Osteocyte (in vitro differentiated cells): ENCODE data around the gene TMA7B. TPM values are rescaled to one million over a fixed set of nuclear protein-coding genes. Genes with fewer than 3 reads are reported as not detected.

Experiments
- DNase-seq: peaks from one replicate; pipeline ENCODE4 v3.0.0; 2021; ENCODE audit warnings: mixed read lengths; ENCODE audit not compliant: unreplicated experiment; ENCODE audit errors: extremely low spot score
- H3K27ac Mint-ChIP-seq: one replicate; pipeline ENCODE4 v1.8.0; 2021; ENCODE audit warnings: mild to moderate bottlenecking, mixed read lengths; ENCODE audit not compliant: unreplicated experiment
- H3K27me3 Mint-ChIP-seq: one replicate; pipeline ENCODE4 v1.8.0; 2021; ENCODE audit warnings: mixed read lengths; ENCODE audit not compliant: unreplicated experiment
- H3K36me3 Mint-ChIP-seq: one replicate; pipeline ENCODE4 v1.8.0; 2021; ENCODE audit warnings: mixed read lengths; ENCODE audit not compliant: unreplicated experiment
- H3K4me1 Mint-ChIP-seq: one replicate; pipeline ENCODE4 v1.8.0; 2021; ENCODE audit warnings: mixed read lengths; ENCODE audit not compliant: unreplicated experiment
- H3K4me3 Mint-ChIP-seq: one replicate; pipeline ENCODE4 v1.8.0; 2021; ENCODE audit warnings: mild to moderate bottlenecking, moderate library complexity, mixed read lengths; ENCODE audit not compliant: unreplicated experiment
- H3K9me3 Mint-ChIP-seq: one replicate; pipeline ENCODE4 v1.8.0; 2021; ENCODE audit warnings: mixed read lengths; ENCODE audit not compliant: unreplicated experiment
- total RNA-seq: library from RNA; stranded (reverse); gene quantifications from 2 replicates; pipeline ENCODE4 v1.2.1, GENCODE V29; 2021
- TF ChIP-seq, protein P1 (sequence below): fragments of 200-600 bp; sonication (generic); IDR thresholded peaks from 2 replicates; pipeline ENCODE4 v1.5.0; 2021; ENCODE audit warnings: antibody characterized with exemption, mild to moderate bottlenecking, moderate library complexity

Gene TMA7B
- total RNA-seq, 1 donor from 2014 or later: not detected

DNA sequence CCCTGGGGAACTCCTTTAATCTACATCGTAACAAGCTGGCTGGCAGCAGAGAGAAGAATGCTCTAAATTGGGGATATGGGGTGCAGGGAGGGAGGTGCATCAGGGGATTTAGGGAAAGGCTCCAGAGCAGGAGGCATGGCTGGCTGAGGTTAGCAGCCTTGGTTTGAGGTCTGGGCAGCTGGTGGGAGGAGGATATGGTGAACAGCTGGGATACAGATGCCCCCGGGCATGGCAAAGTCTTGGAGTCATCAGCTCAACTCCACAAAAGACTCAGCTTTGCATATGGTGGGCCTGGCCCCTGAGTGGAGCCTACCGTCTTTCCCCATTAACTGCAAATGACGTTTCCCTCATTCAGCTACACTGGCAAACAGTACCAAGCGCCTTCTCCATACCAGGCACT, 40.0 kb downstream of the TMA7B start:
- H3K4me3 Mint-ChIP-seq: no peak overlapping the region
- H3K27me3 Mint-ChIP-seq: peaks cover 25% of the 10 kb centered on the region
- H3K36me3 Mint-ChIP-seq: no peaks in the 10 kb centered on the region
- no peaks in the 10 kb centered on the region for H3K9me3 Mint-ChIP-seq
- DNase-seq: no peak
- TF ChIP-seq, protein P1, sequence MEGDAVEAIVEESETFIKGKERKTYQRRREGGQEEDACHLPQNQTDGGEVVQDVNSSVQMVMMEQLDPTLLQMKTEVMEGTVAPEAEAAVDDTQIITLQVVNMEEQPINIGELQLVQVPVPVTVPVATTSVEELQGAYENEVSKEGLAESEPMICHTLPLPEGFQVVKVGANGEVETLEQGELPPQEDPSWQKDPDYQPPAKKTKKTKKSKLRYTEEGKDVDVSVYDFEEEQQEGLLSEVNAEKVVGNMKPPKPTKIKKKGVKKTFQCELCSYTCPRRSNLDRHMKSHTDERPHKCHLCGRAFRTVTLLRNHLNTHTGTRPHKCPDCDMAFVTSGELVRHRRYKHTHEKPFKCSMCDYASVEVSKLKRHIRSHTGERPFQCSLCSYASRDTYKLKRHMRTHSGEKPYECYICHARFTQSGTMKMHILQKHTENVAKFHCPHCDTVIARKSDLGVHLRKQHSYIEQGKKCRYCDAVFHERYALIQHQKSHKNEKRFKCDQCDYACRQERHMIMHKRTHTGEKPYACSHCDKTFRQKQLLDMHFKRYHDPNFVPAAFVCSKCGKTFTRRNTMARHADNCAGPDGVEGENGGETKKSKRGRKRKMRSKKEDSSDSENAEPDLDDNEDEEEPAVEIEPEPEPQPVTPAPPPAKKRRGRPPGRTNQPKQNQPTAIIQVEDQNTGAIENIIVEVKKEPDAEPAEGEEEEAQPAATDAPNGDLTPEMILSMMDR: no peak
- no peak overlapping the region for H3K27ac Mint-ChIP-seq
- peaks cover 15% of the 10 kb centered on the region for H3K4me1 Mint-ChIP-seq

DNA sequence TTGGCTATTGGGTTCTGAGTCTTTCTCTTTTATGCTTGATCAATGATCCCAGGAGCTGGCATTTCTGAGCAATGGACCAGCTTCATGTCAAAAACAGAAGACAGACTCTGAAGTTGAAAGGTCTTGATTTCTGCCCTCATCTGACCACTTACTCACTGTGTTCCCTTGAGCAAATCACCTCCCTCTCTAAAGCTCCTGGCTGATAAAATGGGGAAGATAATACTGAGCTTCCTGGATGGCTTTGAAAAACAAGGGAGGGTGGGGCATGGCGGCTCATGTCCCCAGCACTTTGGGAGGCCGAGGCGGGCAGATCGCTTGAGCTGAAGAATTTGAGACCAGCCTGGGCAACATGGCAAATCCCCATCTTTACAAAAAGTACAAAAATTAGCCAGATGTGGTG, 40.9 kb downstream of the TMA7B start:
- Mint-ChIP-seq H3K4me1 (peaks cover 15% of the 10 kb centered on the region), H3K4me3 (no peak overlapping the region), H3K27me3 (peaks cover 27% of the 10 kb centered on the region), H3K27ac (no peak overlapping the region), H3K9me3 (no peaks in the 10 kb centered on the region), H3K36me3 (no peaks in the 10 kb centered on the region)
- TF ChIP-seq, protein P1: no peak
- DNase-seq: no peak

- H3K36me3 Mint-ChIP-seq: no peaks in the 10 kb centered on the region
- H3K27ac Mint-ChIP-seq: no peak overlapping the region
- no peak overlapping the region for H3K4me3 Mint-ChIP-seq
- H3K4me1 Mint-ChIP-seq: peaks cover 12% of the 10 kb centered on the region
- TF ChIP-seq, protein P1: no peak
- H3K9me3 Mint-ChIP-seq: no peaks in the 10 kb centered on the region
- peaks cover 35% of the 10 kb centered on the region for H3K27me3 Mint-ChIP-seq
- DNase-seq: no peak
Measured at GRCh38 chr22:40001800-40002577, 41.8 kb downstream of the TMA7B start.

- H3K27me3 Mint-ChIP-seq: peaks cover 36% of the 10 kb centered on the region
- no peak for DNase-seq
- H3K9me3 Mint-ChIP-seq: no peaks in the 10 kb centered on the region
- H3K36me3 Mint-ChIP-seq: no peaks in the 10 kb centered on the region
- no peak overlapping the region for H3K4me3 Mint-ChIP-seq
- TF ChIP-seq, protein P1: no peak
- peaks cover 4% of the 10 kb centered on the region for H3K4me1 Mint-ChIP-seq
- H3K27ac Mint-ChIP-seq: no peak overlapping the region
Measured at GRCh38 chr22:40002935-40003715, 42.9 kb downstream of the TMA7B start.

DNA sequence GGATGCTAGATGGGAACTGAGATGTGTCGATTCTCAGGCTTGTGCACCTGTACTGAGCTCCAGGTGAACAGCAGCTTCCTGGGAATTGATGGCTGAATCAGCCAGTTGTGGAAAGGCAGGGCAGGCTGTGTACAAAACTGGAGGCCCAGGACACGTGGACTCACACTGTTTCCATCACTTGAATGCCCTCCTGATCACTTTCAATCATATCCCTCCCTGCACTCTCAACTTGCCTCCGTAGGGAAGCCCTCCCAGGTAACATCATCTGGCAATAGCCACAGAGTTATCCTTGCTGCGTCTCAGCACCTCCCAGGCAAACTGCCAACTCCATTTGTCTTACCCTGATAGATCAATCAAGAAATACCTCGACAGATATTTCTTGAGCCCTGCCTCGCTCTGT, 44.6 kb downstream of the TMA7B start:
- H3K27ac Mint-ChIP-seq: no peak overlapping the region
- no peak overlapping the region for H3K4me3 Mint-ChIP-seq
- TF ChIP-seq, protein P1: no peak
- no peak for DNase-seq
- H3K4me1 Mint-ChIP-seq: peaks cover 9% of the 10 kb centered on the region
- no peaks in the 10 kb centered on the region for H3K9me3 Mint-ChIP-seq
- no peaks in the 10 kb centered on the region for H3K36me3 Mint-ChIP-seq
- H3K27me3 Mint-ChIP-seq: peaks cover 52% of the 10 kb centered on the region
